GM11168 (cell line): ENCODE measurements around the gene TNPO2.

Experiments used
- in situ Hi-C: fragments of 300-500 bp; cut with MboI; formaldehyde crosslinking; loops from one replicate; pipeline ENCODE4 v1.12.0; 2022; ENCODE audit warnings: low sequenced_read_pairs; ENCODE audit not compliant: unreplicated experiment

Gene TNPO2

DNA sequence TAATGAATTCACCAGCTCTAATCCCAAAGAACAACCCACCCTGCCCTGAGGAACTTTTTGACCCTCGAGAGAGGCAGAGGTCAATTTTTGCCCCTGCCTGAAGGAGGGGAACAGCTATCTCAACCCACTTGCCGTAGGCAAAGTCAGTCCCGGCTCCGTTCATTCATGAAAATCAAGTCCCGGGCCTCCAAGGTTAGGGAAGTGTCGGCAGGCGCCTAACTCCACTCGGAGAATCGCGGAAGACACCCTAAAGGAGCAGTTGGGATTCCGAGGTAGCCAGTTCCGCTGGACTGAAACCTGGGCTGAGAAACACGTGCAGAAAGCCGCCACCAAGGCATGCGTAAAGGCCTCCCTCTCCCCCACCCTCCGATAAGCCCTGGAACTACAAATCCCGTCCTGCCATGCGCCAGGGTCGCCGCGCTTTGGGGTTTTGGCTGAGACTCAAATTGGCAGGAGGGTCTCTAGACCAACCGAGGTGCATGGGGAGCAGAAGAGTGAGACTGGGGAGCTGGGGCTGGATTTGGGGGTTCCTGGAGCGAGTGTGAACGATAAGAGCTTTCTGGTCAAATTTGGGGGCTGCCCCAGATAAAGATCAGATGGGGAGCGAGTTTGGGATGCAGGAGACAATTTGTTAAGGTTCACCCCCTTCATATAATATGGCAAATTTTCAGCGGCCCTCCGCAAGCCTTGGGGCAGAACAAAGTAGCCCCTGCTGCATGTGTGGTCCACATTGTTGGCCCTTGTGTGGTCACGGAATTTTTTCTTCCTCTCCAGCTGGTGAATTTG lies at the start of gene TNPO2:
TSS of gene TNPO2 (minus strand) at position 292 of the 786 bp plus-strand sequence. CDS start 2,955 bp downstream, outside the sequence.
- in situ Hi-C loops = no loop called here

DNA sequence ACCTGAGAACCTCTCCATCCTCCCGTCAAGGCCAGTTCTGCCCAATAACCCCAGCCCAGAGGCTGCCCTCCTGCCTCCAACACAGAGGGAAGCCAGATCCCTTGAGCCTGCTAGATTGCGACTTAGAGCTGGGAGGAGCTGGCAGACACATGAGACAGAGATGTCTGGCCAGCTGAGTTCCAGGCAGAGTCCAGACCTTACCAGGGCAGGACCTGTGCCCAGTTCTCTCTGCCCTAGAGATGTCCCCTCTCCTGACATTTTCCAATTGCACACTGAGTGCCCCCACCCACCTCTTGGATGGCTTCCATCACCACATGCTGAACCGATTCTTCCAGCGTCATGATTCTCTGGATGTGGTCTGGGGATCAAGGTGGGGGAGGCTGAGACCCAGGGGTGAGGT lies 48.6 kb upstream of the TNPO2 start:
- in situ Hi-C loops = no loop called here

DNA sequence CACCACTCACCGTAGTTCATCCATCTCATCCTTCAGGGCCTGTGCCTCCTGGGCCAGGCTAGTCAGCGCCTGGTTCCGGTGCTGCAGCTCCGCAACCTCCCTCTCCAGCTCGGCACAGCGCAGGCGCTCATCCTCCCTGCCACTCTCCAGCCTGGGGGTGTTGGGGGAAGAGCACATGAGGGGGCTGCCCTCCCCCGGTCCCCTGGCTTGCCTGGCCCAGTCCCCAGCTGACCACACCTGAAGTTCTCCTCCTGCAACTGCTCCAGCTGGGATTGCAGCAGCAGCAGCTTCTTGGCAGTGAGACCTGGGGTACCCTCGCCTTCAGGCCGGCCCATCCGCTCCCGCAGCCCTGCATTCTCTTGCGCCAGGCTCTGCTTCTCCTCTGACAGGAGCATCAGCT lies 47.2 kb upstream of the TNPO2 start:
- in situ Hi-C loops = no loop called here

DNA sequence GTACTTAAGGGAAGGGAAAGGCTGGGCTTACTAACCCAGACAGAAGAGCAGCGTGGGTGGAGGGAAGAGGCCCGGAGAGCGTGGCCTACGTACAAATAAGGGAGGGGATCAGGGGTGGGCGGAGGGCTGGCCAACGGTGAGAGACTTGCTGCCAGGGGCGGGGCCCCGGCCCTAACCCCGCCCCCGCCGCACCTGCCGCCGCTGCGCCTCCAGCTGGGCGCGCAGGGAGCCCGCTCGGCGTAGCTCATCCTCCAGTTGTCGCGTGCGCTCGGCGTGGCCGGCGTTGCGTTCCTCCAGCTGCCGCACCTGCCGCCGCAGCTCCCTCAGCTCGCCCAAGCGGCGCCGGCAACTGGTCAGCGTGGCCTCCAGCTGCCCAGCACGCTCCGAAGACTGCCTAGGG lies 46.0 kb upstream of the TNPO2 start:
- in situ Hi-C loops = loop anchor here (5.0 kb wide), 1 partner anchor 33 kb away; the partner anchor contains the start of genes PRDX2 and THSD8

DNA sequence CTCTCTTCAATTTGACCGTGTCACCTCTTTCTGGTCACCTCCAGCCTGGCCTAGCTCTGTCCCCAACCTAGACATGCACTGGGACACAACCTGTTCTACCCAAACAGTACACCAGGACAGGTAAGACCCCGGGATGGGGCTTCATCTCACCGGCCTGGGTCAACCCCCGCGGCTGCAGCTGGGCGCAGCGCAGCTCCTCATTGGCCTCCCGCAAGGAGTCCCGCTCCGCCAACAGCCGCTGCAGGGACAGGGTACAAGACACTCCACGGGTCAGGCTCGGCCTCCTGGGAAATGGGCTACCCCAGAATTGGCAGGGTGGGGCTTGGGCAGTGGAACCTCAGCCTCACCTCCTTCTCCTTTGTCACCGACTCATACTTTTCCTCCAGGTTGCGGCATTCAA lies 43.9 kb upstream of the TNPO2 start:
- in situ Hi-C loops = loop anchor here (5.0 kb wide), 1 partner anchor 35 kb away; the partner anchor contains the start of genes PRDX2 and THSD8

DNA sequence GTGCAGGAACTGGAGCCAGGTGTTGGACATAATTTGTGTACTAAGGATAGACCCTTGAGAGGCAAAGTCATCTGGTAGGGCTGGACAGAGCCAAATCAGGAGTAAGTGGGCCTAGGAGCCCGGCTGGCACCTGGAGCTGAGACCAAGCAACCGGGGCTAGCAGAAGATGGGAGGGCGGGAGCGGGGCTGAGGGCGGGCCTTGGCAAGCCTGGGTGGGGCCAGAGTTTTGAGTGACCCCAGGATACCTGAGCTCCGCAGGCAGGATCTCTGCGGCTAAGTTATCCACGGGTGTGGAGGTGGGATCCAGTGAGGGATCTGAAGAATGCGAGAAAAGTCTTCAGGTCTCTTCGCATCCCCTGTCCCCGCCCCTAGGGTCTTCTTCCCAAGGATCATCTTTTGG lies 43.4 kb upstream of the TNPO2 start:
- in situ Hi-C loops = loop anchor here (5.0 kb wide), 1 partner anchor 35 kb away; the partner anchor contains the start of genes PRDX2 and THSD8

DNA sequence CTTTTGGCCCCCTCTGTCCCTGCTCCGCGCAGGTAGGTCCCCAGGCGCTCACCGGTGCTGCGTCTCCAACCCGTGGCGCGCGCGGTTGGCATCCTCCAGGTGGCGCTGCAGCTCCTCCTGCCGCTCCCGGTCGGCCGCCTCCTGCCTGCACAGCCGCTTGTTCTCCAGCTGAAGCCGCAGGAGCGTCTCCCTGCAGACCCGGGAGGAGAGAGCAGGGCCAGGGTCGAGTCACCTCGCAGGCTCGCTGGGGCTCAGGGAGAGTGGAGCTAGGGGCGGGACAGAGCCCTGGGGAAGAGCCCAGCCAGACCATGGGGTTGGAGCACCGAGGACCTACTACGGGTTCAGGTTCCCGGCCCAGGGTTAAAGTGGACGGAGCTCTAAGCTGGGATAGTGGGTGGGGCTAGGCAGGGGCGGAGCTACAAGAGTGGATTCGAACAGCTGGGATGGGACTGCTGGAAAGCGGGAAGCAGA lies 42.4 kb upstream of the TNPO2 start:
- in situ Hi-C loops = loop anchor here (5.0 kb wide), 1 partner anchor 36 kb away; the partner anchor contains the start of genes PRDX2 and THSD8

DNA sequence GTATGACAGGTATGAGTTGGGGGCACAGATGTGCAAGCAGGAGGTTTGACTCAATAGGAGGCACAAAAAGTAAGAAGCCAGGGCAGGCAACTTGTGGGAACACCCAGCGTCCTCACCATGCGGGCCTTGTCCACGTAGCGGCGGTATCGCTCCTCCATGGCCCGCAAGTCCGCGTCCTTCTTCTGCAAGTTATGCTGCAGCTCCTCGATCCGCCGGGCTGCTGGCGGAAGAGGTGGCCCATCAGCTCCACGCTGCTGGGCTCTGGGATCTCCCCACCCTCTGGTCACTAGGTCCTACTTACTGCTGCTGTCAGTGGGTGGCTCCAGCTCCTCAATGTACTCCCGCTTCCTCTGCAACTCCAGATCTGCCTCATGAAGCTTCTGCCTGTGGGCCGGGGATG lies 41.0 kb upstream of the TNPO2 start:
- in situ Hi-C loops = loop anchor here (5.0 kb wide), 1 partner anchor 38 kb away; the partner anchor contains the start of genes PRDX2 and THSD8

DNA sequence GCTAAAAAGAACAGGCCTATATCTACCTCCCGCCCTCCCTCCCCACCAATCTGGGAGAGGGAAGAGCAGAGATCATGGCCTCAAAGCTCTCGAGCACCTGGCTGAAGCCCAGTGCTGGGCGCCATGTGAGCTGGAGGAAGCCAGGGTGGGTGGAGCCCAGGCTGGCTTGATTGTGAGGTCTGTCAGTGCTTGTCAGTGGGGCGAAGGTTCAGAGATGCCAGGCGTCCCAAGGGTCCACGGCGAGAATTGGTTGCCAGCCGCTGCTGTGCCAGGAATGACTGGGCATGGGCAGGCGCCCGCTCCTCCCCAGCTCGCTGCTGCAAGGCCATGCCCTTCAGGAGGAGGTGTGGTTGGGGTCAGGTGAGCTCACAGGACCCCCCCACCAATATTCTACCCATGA lies 39.4 kb upstream of the TNPO2 start:
- in situ Hi-C loops = no loop called here

DNA sequence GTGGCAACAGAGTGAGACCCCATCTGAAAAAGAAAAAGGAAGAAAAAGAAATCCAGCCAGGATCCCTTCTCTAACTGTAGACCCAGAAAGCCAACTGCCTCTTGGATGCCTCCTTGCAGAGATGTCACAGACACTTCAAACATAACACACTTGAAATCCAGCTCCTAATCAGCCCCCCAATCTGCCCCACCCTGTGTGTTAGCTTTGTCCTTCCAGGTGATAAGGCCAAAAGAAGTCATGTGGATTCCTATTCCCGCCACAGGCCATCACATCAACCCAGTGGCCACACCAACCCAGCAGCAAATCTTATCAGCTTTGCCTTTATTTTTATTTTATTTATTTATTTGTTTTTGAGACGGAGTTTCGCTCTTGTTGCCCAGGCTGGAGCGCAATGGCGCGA lies 36.0 kb upstream of the TNPO2 start:
- in situ Hi-C loops = no loop called here

DNA sequence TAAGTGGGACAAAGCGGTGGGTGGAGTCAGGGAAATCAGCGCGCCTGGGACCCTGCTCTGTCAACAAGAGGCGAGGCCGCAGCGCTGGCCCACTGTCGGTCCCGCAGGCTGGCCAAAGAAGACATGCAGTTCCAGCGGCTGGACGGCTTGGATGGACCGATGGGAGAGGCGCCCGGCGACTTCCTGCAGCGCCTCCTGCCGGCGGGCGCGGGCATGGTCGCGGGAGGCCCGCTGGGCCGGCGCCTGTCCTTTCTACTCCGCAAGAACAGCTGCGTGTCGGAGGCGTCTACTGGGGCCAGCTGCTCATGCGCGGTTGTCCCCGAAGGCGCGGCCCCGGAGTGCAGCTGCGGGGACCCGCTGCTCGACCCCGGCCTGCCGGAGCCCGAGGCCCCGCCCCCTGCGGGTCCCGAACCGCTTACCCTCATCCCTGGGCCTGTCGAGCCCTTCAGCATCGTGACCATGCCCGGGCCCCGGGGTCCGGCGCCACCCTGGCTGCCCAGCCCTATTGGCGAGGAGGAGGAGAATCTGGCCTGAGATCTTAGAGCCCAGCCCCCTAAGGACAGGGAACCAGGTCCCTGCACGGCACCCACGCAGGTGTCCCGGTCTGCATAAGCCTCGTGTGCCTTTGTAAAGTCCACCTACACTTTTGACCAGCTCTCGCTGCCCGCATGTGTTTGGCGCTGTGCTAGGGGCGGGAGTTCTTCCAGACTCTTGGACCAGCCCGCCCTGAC lies 34.0 kb upstream of the TNPO2 start:
- in situ Hi-C loops = no loop called here

DNA sequence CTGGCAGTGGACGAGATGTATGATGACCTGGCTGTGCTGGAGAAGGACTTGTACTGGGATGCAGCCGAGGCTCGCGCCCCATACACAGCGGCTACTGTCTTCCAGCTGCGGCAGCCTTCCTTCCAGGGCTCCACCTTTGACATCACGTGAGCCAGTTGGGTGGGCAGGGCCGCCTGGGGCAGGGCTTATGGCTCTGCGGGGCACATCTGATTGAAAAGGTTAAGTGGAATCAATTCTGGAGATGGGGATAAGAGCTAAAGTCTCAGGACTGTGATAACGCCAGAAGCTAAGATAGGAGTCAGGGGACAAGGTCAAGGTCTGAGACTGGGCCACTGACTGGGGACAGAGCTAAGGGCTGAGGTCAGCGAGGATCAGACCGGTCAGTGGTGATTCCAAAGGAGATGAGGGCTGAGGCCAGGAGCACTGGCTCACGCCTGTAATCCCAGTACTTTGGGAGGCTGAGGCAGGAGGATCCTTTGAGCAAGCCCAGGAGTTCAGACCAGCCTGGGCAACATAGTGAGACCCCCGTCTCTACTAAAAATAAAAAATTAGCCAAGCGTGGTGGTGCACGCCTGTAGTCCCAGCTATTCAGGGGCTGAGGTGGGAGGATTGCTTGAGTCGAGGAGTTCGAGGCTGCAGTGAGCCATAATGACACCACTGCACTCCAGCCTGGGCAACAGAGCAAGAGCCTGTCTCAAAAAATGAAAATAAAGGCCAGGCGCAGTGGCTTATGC lies 32.6 kb upstream of the TNPO2 start:
- in situ Hi-C loops = no loop called here

DNA sequence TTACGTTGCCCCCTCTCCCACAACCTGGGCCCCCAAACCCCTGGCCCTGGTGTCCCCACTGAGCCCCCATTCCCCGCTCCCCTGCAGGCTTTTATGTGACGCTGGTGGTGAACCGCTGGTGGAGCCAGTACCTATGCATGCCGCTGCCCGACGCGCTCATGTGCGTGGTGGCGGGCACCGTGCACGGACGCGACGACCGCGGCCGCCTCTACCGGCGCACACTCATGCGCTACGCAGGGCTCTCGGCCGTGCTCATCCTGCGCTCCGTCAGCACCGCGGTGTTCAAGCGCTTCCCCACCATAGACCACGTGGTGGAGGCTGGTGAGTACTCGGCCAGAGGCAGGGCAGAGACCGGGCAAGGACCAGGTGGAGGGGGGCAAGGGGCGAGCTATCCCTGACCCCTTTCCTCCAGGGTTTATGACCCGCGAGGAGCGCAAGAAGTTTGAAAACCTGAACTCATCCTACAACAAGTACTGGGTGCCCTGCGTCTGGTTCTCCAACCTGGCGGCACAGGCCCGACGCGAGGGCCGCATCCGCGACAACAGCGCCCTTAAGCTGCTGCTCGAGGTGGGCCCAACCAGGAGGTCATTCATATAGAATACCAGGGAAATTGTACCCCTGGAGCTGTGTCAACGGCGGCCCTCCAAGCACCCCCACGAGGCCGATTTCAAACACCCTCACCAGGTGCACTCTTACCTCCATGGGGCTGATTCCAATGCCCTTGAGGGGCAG lies 30.9 kb upstream of the TNPO2 start:
- in situ Hi-C loops = no loop called here

DNA sequence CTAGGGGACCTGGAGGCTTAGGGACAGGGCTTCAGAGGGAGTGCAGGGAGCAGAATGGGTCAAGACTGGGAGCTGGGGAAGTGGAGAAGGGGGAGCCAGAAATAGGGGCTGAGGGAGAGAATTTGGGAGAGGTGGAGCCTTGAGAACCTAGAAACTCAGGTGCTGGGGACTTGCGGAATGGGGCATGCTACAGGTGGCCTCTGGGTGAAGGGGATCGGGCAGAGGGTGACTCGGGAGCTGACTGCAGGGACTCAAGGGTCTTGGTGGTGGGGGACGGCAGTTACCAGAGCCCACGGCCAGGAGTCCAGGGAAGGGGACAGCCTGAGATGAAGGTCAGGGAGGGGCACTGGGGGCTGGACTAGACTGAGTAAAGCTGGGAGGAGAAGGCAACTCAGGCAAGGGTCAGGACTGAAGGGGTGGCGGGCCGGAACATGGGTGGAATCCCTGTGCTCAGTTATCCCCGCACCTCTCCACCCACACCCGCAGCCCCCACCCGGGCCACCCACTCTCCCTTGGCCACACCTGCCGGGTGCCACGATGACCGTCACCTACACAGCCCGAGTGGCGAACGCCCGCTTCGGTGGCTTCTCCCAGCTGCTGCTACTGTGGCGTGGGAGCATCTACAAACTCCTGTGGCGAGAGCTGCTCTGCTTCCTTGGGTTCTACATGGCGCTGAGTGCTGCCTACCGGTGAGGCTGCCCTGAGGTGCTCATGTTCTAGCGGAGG lies 28.5 kb upstream of the TNPO2 start:
- in situ Hi-C loops = no loop called here

DNA sequence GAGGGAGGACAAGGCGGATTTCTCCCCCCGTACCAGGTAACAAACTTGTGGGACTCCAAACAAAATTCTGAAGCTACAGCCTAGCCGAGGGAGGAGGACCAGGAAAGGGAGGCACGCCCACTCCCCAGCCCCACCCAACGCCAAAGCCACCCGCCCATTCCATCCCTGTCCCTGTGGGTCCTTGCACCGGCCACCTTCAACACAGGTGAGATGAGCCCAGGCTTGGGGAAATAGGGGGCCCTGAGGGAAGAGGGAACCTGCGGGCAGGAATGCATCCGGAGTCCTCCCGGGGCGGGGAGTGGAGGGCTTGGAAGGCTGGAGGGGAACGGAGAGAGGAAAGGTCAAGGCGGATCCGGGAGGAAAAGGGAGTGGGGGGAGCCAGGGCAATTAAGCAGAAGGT lies 27.9 kb upstream of the TNPO2 start, which contains the start of gene BEST2:
TSS of gene BEST2 (plus strand) at position 157 of the 400 bp plus-strand sequence. CDS start 802 bp downstream, outside the sequence.
- in situ Hi-C loops = no loop called here

DNA sequence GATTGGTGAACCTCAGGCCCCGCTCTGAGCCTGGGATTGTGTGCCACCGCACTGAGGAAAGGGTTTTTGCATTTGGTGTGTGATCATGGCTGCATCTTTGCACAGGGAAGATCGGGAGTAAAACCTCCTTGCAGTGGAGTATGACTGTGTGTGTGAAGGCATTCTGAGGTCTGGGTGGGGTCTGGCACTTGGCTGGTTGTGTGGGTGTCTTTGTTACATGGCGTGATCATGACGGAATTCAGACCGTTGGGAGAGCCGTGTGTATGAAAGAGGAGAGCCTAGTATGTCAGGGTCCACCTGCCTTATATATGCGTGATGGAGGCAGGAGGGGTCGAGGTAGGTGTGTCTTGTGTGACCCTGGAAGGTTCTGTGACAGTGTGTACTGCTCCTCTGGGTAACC lies 27.1 kb upstream of the TNPO2 start:
- in situ Hi-C loops = no loop called here

DNA sequence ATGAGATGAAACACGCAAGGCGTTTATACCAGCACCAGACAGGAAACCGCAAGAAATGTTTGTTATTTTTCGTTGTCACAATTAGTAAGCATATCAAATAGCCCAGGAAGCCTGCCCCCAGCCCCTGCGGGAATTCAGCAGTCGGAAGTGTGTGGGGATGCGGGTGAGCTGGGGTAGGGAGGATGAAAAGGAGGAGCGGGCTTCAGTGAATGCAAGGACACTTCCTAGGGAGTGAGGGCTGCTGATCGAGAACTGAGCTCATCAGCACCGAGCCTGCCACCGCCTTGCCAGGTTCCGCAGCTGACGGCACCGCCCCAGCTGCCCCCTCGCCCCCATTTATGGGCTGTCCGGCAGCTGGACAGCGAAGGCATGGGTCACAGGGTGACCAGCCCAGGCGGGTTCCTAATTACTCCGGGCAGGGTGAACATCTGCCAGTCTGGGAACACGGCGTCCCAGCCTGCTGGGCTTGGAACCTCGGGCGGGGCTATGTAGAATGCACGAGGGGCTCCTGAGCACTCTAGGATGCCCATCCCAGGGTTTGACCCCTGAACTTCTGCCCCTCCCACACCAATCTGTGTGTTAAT lies 26.3 kb upstream of the TNPO2 start:
- in situ Hi-C loops = no loop called here

DNA sequence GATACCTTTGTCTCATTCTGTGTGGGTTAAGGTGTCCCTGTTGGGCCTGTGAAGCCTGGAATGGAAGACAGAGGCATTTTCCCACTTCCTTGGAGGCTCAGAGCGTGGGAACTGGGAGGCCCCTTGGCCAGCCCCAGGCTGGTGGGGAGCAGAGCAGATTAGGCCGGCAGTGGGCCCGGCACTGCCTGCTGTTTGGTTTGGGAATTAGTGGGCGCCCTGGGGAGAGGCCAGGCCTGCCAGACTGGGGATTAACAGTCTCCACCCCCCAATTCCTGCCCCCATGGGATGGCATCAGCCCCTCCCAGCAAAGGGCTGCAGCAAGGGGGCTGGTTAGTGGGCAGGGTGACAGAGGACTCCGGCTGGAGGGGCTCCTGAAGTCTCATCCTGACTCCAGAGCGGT lies 24.8 kb upstream of the TNPO2 start:
- in situ Hi-C loops = no loop called here
